Measurements from ENCODE around the gene CDK2AP2. TPM values are rescaled to one million over a fixed set of nuclear protein-coding genes. Genes with fewer than 3 reads are reported as not detected.
A peak's percentile ranks its signal among the peaks of the same experiment; 100 is the strongest.

The CDK2AP2 gene
- total and polyA plus RNA-seq, 10 of the 15 experiments (the other 5 are each of a cell fraction or from before 2014, with no cell fraction given), result 8.0 to 177 (median 40.9) TPM

GRCh38 chr11:67503119-67504004 is 4.6 kb downstream of the CDK2AP2 start:
- H3K27me3 ChIP-seq (replicated peaks in 1 of 2; ENCODE audit: control insufficient read depth in 2 of 2, insufficient read depth in 2 of 2, low read length in 1 of 2), result no peaks in the 10 kb centered on the region
- in situ Hi-C loops (cut with MboI), result no loop called here
- H3K4me1 ChIP-seq (ENCODE audit: control insufficient read depth, insufficient read depth, low read length), result peaks cover 23% of the 10 kb centered on the region
- ATAC-seq (no peak), FAIRE-seq (no peak), DNase-seq (ENCODE audit: low read depth, low spot score) (no peak)
- ChIA-PET SMC1A (ENCODE audit: uncharacterized antibody, unreplicated experiment) (interaction anchor here (0.5 to 4.3 kb wide), 2 partner anchors 17 to 66 kb away, joined by 3 to 23 read pairs; partner anchors contain the start of gene PTPRCAP), POLR2A (interaction anchor here (0.5 to 1.3 kb wide), 4 partner anchors 17 to 151 kb away, joined by 3 to 4 read pairs (median 3); partner anchors contain the start of genes POLD4 and TBC1D10C), CTCF (interaction anchor here (0.6 to 0.7 kb wide), 2 partner anchors 382 to 884 kb away, joined by 3 to 5 read pairs; no protein-coding TSS in a partner anchor), RAD21 (ENCODE audit: unreplicated experiment) (interaction anchor here (1.1 to 1.5 kb wide), 3 partner anchors 16 to 103 kb away, joined by 3 read pairs; no protein-coding TSS in a partner anchor)
- H3K9me3 ChIP-seq (replicated peaks; ENCODE audit: control insufficient read depth, insufficient read depth, low read length), result no peaks in the 10 kb centered on the region
- H4K20me1 ChIP-seq (ENCODE audit: control insufficient read depth, insufficient read depth), result no peaks in the 10 kb centered on the region
- WGBS (ENCODE audit: insufficient coverage, insufficient replicate concordance, low lambda C conversion rate, missing lambda C conversion rate), result 80% methylated on average over 18 of the region's 19 CpGs
- H3K4me2 ChIP-seq (ENCODE audit: control insufficient read depth, insufficient read depth), result peak overlapping the region; percentile 71
- H3K9ac ChIP-seq (ENCODE audit: control insufficient read depth, insufficient read depth, low read length), result peak overlapping the region; percentile 51
- peak overlapping the region; percentile 94; the same call in 1 of the 2 replicates for H3K4me3 ChIP-seq
- H3K27ac ChIP-seq (ENCODE audit: control insufficient read depth, insufficient read depth), result no peak overlapping the region
- peaks cover 0 to 3% of the 10 kb centered on the region in 2 experiments; a peak in 2 of 4 replicates for H3K36me3 ChIP-seq (ENCODE audit: control insufficient read depth in 2 of 2, insufficient read depth in 2 of 2, low read length in 1 of 2)
- BruUV-seq (replicated peaks), result no TSS peak
- H3K79me2 ChIP-seq (ENCODE audit: control insufficient read depth, insufficient read depth, low read length), result peaks cover 32% of the 10 kb centered on the region
- intact Hi-C loops (cut with micrococcal nuclease; ENCODE audit: unreplicated experiment), result no loop called here
- H2AFZ ChIP-seq (ENCODE audit: control insufficient read depth, low read depth, low read length), result no peak overlapping the region
- TF ChIP-seq MXI1 (IDR thresholded peaks at IDR 0.05; ENCODE audit: low read depth, low read length) (no peak), ZNF217 (IDR thresholded peaks at IDR 0.05) (no peak), POLR2A (IDR thresholded peaks at IDR 0.05; ENCODE audit: low read depth, low read length) (no peak), JUNB (IDR thresholded peaks at IDR 0.05) (no peak), BCLAF1 (IDR thresholded peaks at IDR 0.05) (no peak), ZNF384 (IDR thresholded peaks at IDR 0.05; ENCODE audit: borderline replicate concordance, low read depth, low read length) (no peak), HDAC2 (IDR thresholded peaks at IDR 0.05) (no peak), CREM (IDR thresholded peaks at IDR 0.05; ENCODE audit: low read depth) (no peak), LARP7 (IDR thresholded peaks at IDR 0.05) (no peak), KLF5 (IDR thresholded peaks at IDR 0.05; ENCODE audit: partially characterized antibody) (no peak), FOXK2 (IDR thresholded peaks at IDR 0.05) (no peak)

Data from GM12878 (cell line).